GM21717 (cell line): Measurements from ENCODE around the gene EFTUD2.
"Not testable (repeated sequence)": the region's sequence is repeated elsewhere in the genome, so short reads cannot be mapped to it uniquely, and the experiment has no call there.

Experiments used
- ATAC-seq: cut with Tn5 transposase; IDR thresholded peaks from one replicate; pipeline ENCODE4 v1.9.1; 2021; ENCODE audit warnings: mild to moderate bottlenecking, moderate library complexity; ENCODE audit not compliant: unreplicated experiment

EFTUD2 gene

DNA sequence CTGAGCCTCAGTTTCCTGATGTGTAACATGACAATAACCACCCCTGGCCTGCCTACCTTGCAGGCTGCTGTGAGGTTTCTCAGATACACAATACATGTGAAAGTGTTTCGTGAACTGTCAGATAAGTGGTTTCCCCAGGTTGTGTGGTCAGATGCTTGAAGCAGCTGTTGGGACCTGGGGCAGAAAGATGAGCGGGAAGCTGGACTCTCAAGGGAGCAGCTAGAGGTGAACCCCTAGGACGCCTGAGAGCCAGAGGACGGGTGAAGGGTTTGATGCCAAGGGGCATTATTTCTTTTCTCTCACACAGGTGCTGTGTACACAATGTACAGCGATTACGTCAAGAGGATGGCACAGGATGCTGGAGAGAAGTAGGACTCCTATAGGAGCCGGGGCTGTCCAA, 49.2 kb downstream of the EFTUD2 start:
- no peak for ATAC-seq

GRCh38 chr17:44848961-44849489, 50.2 kb downstream of the EFTUD2 start:
- no peak for ATAC-seq

DNA sequence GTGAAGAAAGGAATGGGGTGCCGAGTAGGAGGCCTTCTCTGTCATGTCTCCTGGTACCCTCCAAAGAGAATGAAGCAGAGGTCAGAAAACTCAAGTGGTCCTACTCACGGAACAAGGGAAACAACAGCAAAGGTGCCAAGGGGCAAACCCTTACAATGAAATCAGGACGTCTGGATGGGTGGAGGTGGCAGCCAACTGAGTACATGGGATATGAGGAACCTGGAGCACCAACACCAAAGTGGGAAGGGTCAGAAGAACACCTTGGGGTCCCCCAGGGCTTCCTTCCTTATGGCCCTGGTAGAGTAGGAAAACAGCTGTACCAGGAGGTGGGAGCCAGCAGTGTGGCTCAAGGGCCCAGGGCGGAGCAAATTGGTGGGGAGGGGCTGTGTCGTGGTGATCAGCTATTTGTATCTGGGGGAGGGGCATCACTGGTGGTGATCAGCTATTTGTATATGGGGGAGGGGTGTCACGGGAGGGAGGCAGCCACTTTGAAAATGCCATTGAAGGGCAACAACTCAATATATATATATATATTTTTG, 50.9 kb downstream of the EFTUD2 start:
- ATAC-seq = no peak

GRCh38 chr17:44847586-44847985, 51.7 kb downstream of the EFTUD2 start, which contains the start of gene HIGD1B:
Gene HIGD1B, plus strand, starts transcription at chr17:44847883. Its CDS starts 270 bp downstream, at chr17:44848153.
- no peak for ATAC-seq

DNA sequence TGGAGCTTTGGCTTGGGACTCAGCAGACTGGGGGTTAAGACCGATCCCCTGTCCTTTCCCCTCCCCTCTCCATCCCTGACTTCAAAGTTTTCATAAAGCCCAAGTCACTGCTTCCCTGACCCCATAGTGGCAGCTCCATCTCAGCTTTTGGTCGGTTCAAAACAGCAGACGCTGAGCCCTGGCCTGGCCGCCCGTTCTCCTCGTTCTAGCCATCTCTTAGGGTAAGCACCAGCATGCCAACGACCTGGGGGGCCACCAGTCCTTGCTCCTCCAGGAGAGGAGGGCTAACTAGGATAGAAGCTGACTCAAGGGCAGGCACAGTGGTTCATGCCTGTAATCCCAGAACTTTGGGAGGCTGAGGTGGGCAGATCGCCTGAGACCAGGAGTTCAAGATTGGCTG, 53.0 kb downstream of the EFTUD2 start:
- no peak for ATAC-seq

- ATAC-seq = no peak
These were observed 54.8 kb downstream of the EFTUD2 start for GRCh38 chr17:44844390-44844830.

GRCh38 chr17:44842748-44843147, 56.5 kb downstream of the EFTUD2 start:
- ATAC-seq = no peak

- ATAC-seq = no peak
These were observed 58.3 kb downstream of the EFTUD2 start for GRCh38 chr17:44840936-44841335.

DNA sequence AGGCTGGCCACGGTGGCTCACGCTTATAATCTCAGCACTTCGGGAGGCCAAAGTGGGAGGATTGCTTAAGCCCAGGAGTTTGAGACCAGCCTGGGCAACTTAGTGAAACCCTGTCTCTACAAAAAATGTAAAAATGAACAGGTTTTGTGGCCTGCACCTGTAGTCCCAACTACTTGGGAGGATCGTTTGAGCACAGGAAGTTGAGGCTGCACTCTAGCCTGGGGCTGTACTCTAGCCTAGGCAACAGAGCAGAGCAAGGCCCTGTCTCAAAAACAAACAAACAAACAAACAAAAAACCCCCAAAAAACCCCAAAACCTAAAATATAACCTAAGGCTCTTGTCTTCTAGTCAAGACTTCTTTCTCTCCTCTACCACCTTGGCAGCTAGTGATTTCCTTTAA, 59.0 kb downstream of the EFTUD2 start:
- ATAC-seq = no peak

DNA sequence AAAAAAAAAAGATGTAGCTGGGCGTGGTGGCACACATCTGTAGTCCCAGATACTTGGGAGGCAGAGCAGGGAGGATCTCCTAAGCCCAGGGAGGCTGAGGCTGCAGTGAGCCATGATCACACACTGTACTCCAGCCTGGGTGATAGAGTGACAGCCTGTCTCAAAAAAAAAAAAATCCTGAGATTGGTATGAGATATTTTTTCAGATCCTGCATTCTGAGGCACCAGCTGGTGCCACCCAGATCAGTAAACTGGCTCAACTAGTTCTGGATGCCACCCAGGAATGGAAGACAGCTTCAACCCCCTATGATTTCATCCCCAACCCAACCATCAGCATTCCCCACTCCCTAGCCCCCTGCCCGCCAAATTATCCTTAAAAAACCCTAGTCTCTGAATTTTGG, 62.0 kb downstream of the EFTUD2 start:
- no peak for ATAC-seq

DNA sequence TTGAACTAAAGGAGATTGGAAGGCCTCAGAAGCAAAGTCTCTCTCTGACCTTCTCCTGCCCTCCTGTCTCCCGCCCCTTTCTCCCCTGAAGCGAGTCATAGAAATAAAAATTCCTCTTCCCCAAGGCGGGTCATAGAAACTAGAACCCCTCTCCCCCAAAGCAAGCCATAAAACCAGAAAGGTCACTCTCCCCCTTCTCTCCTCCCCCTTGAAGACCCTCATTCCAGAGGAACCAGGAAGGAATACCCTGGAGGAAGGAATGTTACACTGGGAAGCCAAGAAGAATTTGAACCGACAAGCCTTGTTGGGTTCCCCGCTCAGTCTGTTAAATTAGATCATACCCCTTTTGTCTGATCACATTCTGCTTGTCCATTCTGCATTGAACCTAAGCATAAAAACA, 66.4 kb downstream of the EFTUD2 start:
- ATAC-seq = no peak

DNA sequence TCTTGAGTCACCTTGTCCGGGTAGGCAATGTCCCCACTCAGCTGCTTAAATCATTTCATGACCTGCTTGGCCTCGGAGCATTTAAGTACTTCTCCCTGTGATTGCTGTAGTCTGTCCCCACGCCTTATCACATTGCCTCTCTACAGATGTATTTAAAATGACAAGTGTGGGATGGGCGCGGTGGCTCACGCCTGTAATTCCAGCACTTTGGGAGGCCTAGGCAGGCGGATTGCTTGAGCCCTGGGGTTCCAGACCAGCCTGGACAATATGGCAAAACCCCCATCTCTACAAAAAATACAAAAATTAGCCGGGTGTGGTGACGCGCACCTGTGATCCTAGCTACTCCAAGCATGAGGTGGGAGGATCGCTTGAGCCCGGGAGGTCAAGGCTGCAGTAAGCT, 67.9 kb downstream of the EFTUD2 start:
- ATAC-seq = no peak

- no peak for ATAC-seq
These were observed 68.6 kb downstream of the EFTUD2 start for GRCh38 chr17:44830359-44831288.

DNA sequence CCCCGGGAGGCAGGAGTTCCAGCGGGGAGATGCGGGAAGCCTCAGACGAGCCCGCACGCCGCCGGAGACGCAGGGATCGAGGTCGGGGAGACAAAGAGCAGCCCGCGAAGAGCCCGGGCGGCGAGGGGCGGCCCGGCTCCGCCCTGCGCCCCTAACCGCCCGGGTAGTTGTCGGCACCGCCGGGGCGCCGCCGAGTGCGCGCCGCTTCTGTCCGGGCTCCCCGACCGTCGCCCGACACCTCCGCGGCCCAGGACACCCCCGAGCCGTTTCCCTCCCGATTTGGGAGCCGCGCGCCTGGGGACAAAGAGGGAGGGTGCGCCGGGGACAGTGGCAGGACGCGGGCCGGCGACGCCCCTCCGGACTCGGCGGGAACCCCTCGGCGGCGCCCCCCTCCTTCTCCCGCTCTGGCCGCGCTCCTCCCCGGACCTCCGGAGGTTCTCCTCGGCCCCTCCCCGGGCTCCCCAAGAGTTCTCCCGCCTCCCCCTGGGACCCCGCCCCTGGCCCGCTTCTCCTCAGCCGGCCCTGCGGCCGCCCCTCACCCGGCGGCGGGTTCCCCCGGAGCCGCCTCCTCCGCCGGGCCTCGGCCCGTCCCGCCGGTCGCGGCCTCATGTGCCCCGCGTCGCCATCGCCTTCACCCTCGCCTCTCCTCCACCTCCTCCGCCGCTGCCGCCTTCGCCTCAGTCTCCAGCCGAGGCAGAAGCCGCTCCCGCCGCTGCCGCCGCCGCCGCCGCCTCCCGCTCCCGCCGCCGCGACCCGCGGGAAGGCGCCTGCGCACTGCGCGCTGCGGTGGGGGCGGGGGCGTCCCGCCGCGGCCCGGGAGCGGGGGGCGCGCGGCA, 69.5 kb downstream of the EFTUD2 start, which contains the start of gene GJC1:
Gene GJC1 (minus strand): TSS at position 765 of the 836 bp plus-strand sequence. CDS start 24,470 bp downstream, outside the sequence.
- ATAC-seq = no peak

- no peak for ATAC-seq
These were observed 70.2 kb downstream of the EFTUD2 start for GRCh38 chr17:44828919-44829522.

- ATAC-seq = no peak
These were observed 71.4 kb downstream of the EFTUD2 start for GRCh38 chr17:44827863-44828262.

DNA sequence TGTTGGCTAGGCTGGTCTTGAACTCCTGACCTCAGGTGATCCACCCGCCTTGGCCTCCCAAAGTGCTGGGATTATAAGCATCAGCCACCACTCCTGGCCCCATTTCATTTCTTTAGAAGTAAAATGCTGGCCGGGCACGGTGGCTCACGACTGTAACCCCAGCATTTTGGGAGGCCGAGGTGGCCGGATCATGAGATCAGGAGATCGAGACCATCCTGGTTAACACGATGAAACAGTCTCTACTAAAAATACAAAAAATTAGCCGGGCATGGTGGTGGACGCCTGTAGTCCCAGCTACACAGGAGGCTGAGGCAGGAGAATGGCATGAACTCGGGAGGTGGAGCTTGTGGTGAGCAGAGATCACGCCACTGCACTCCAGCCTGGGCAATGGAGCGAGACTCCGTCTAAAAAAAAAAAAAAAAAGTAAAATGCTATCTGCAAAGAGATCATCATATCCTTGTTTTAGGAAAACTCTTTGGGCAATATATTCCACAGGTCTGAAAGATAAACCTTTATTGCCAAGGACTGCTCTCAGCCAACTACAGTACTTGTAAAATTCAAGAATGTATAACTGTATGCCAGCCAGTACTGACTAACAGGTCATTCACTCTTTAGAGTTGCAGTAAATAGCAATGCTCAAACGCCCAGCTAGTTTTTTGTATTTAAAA, 73.0 kb downstream of the EFTUD2 start:
- ATAC-seq = no peak

- not testable (repeated sequence) for ATAC-seq
These were observed 74.0 kb downstream of the EFTUD2 start for GRCh38 chr17:44825236-44825635.

DNA sequence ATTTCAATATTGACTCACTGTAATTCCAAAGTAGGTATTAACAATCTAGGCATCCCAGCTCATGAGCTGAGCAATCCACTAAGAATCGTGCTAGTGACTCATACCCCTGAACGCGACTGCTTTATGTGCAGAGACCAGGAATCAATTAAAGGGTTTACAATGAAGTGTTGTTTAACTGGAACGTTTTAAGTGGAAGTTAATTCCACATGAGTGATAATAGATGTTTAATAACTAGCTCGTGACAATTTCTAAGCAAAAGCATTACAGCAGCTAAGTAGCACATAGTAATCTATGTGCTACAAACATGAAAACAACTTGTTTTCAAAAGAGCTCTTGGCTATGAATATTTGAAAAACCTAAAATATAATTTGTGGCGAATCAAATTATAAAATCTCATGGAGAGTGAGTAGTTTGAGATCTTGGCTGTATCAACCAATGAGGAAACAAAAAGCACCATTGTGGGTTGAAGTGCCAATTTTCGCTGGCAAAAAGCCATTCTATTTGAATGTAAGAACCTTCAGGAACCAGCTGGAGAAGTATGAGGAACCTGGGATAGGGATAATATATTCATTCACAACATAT, 78.5 kb downstream of the EFTUD2 start:
- no peak for ATAC-seq

DNA sequence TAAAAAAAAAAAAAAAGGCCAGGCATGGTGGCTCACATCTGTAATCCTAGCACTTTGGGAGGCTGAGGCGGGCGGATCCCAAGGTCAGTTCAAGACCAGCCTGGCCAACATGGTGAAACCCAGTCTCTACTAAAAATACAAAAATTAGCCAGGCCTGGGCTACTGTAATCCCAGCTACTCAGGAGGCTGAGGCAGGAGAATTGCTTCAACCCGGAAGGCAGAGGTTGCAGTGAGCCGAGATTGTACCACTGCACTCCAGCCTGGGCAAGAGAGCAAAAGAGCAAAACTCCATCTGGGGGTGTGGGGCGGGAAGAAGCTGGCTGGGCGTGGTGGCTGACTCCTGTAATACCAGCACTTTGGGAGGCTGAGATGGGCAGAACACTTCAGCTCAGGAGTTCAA, 80.7 kb downstream of the EFTUD2 start:
- ATAC-seq = not testable (repeated sequence)
